GM19239 (cell line): Measurements from ENCODE around the gene ZNF407.

Source experiments
- DNase-seq: peaks from one replicate; pipeline ENCODE4 v3.0.0; 2011; ENCODE audit warnings: low spot score; ENCODE audit not compliant: insufficient read length
- FAIRE-seq: peaks from 2 replicates; lab custom pipeline; 2011; peaks lifted over from hg19 to GRCh38; lab: Jason Lieb, UNC

ZNF407 gene

GRCh38 chr18:74715306-74715705 is 117.6 kb downstream of the ZNF407 start:
- DNase-seq (no peak), FAIRE-seq (no peak)

GRCh38 chr18:74715865-74716712 is 118.4 kb downstream of the ZNF407 start:
- FAIRE-seq (peak; percentile 40), DNase-seq (no peak)

- no peak for DNase-seq
- no peak for FAIRE-seq
Observed at GRCh38 chr18:74718312-74718711, 120.6 kb downstream of the ZNF407 start.

GRCh38 chr18:74722237-74722636 is 124.6 kb downstream of the ZNF407 start:
- FAIRE-seq = no peak
- no peak for DNase-seq

- DNase-seq (no peak), FAIRE-seq (no peak)
Observed at GRCh38 chr18:74724186-74724585, 126.5 kb downstream of the ZNF407 start.

GRCh38 chr18:74725690-74726089 is 128.0 kb downstream of the ZNF407 start:
- FAIRE-seq (no peak), DNase-seq (no peak)

- no peak for DNase-seq
- FAIRE-seq = no peak
Observed at GRCh38 chr18:74728586-74728985, 130.9 kb downstream of the ZNF407 start.

GRCh38 chr18:74731097-74731496 is 133.4 kb downstream of the ZNF407 start:
- FAIRE-seq (no peak), DNase-seq (no peak)

GRCh38 chr18:74732380-74732779 is 134.7 kb downstream of the ZNF407 start:
- DNase-seq (no peak), FAIRE-seq (no peak)

- DNase-seq (no peak), FAIRE-seq (no peak)
Observed at GRCh38 chr18:74733598-74733997, 135.9 kb downstream of the ZNF407 start.

GRCh38 chr18:74734013-74734444 is 136.4 kb downstream of the ZNF407 start:
- FAIRE-seq (no peak), DNase-seq (no peak)

- FAIRE-seq = no peak
- no peak for DNase-seq
Observed at GRCh38 chr18:74739926-74740325, 142.3 kb downstream of the ZNF407 start.

- DNase-seq = no peak
- no peak for FAIRE-seq
Observed at GRCh38 chr18:74742573-74743243, 145.0 kb downstream of the ZNF407 start.

- DNase-seq = no peak
- no peak for FAIRE-seq
Observed at GRCh38 chr18:74745633-74746403, 148.1 kb downstream of the ZNF407 start.

- DNase-seq (no peak), FAIRE-seq (no peak)
Observed at GRCh38 chr18:74748809-74749208, 151.1 kb downstream of the ZNF407 start.

- DNase-seq (no peak), FAIRE-seq (no peak)
Observed at GRCh38 chr18:74758995-74759394, 161.3 kb downstream of the ZNF407 start.

- FAIRE-seq (no peak), DNase-seq (no peak)
Observed at GRCh38 chr18:74760026-74760425, 162.4 kb downstream of the ZNF407 start.

- FAIRE-seq (peak; percentile 44), DNase-seq (no peak)
Observed at GRCh38 chr18:74760436-74760835, 162.8 kb downstream of the ZNF407 start.

- FAIRE-seq = no peak
Observed at GRCh38 chr18:74766251-74766650, 168.6 kb downstream of the ZNF407 start.

GRCh38 chr18:74768096-74768495 is 170.4 kb downstream of the ZNF407 start:
- FAIRE-seq (no peak), DNase-seq (no peak)

More at GRCh38 chr18:74766251-74766650, 168.6 kb downstream of the ZNF407 start:
- no peak for DNase-seq

GRCh38 chr18:74773171-74773624 is 175.5 kb downstream of the ZNF407 start:
- DNase-seq (no peak), FAIRE-seq (peak; percentile 91)
